Stimulated activated CD4-positive, alpha-beta T cell treated with anti-CD3 and anti-CD28 coated beads, Interleukin-4, amount 100 ng/mL, for 24 hours (primary cell): ENCODE results near the gene CLCN2.
"Not testable (repeated sequence)": the region's sequence is repeated elsewhere in the genome, so short reads cannot be mapped to it uniquely, and the experiment has no call there.

Source experiments
- DNase-seq: peaks from one replicate; pipeline ENCODE4 v3.0.0-alpha.2; 2020

Gene CLCN2

GRCh38 chr3:184343200-184343876 lies 18.1 kb downstream of the CLCN2 start:
- DNase-seq: no peak

- no peak for DNase-seq
Measured at GRCh38 chr3:184341925-184342324, 19.5 kb downstream of the CLCN2 start.

- not testable (repeated sequence) for DNase-seq
Measured at GRCh38 chr3:184339451-184340135, 21.8 kb downstream of the CLCN2 start.

- DNase-seq: no peak
Measured at GRCh38 chr3:184339001-184339400, 22.4 kb downstream of the CLCN2 start.

- DNase-seq: no peak
Measured at GRCh38 chr3:184338511-184338945, 22.9 kb downstream of the CLCN2 start.

- DNase-seq: no peak
Measured at GRCh38 chr3:184337981-184338380, 23.4 kb downstream of the CLCN2 start.

GRCh38 chr3:184337399-184337714 lies 24.0 kb downstream of the CLCN2 start, which contains the start of gene FAM131A:
Gene FAM131A (plus strand): TSS chr3:184337600. CDS start chr3:184337631, 31 bp downstream.
- no peak for DNase-seq

GRCh38 chr3:184336547-184337398 lies 24.6 kb downstream of the CLCN2 start:
- no peak for DNase-seq

GRCh38 chr3:184335661-184336546 lies 25.5 kb downstream of the CLCN2 start:
- peak; percentile 85 for DNase-seq

- DNase-seq: no peak
Measured at GRCh38 chr3:184335291-184335660, 26.1 kb downstream of the CLCN2 start.

GRCh38 chr3:184334470-184335158 lies 26.8 kb downstream of the CLCN2 start:
- DNase-seq: peak; percentile 62

- DNase-seq: no peak
Measured at GRCh38 chr3:184333700-184334099, 27.7 kb downstream of the CLCN2 start.

GRCh38 chr3:184333190-184333589 lies 28.2 kb downstream of the CLCN2 start:
- no peak for DNase-seq

GRCh38 chr3:184332370-184333090 lies 28.9 kb downstream of the CLCN2 start:
- DNase-seq: no peak

- no peak for DNase-seq
Measured at GRCh38 chr3:184328516-184328915, 32.9 kb downstream of the CLCN2 start.

GRCh38 chr3:184327171-184327570 lies 34.2 kb downstream of the CLCN2 start:
- DNase-seq: no peak

- peak; percentile 64 for DNase-seq
Measured at GRCh38 chr3:184325715-184326369, 35.6 kb downstream of the CLCN2 start.

GRCh38 chr3:184325269-184325668 lies 36.1 kb downstream of the CLCN2 start:
- no peak for DNase-seq

GRCh38 chr3:184323696-184324095 lies 37.7 kb downstream of the CLCN2 start:
- DNase-seq: no peak

GRCh38 chr3:184322731-184323487 lies 38.5 kb downstream of the CLCN2 start:
- DNase-seq: no peak
